Stomach smooth muscle (tissue), 2 donors: ENCODE data around the gene PFDN1.
A peak's percentile ranks its signal among the peaks of the same experiment; 100 is the strongest.

ENCODE experiments used
- H3K27ac ChIP-seq: one replicate; pipeline ENCODE4 v1.7.0; 2013; ENCODE audit warnings: mild to moderate bottlenecking, low read length, inconsistent platforms
- H3K27me3 ChIP-seq, 2 donors: one replicate each; pipeline ENCODE4 v1.7.0; 2013; ENCODE audit warnings: low read length in 2 of 2; ENCODE audit not compliant: insufficient read depth in 2 of 2, control insufficient read depth in 1 of 2
- H3K36me3 ChIP-seq, 2 donors: one replicate each; pipeline ENCODE4 v1.7.0; 2013; ENCODE audit warnings: low read length in 2 of 2; ENCODE audit not compliant: control insufficient read depth in 2 of 2, insufficient read depth in 2 of 2
- H3K4me1 ChIP-seq: one replicate; pipeline ENCODE4 v1.7.0; 2013; ENCODE audit warnings: low read length; ENCODE audit not compliant: control insufficient read depth, insufficient read depth
- H3K4me3 ChIP-seq, 2 donors: one replicate each; pipeline ENCODE4 v1.7.0; 2013; ENCODE audit warnings: low read length in 2 of 2
- H3K9ac ChIP-seq, 2 donors: one replicate each; pipeline ENCODE4 v1.7.0; 2013; ENCODE audit warnings: low read length in 2 of 2, mild to moderate bottlenecking in 1 of 2
- H3K9me3 ChIP-seq, 2 donors: one replicate each; pipeline ENCODE4 v1.7.0; 2013; ENCODE audit warnings: low read length in 2 of 2; ENCODE audit not compliant: control insufficient read depth in 2 of 2
- donor health status: healthy.
- donor health status: Pancreatic carcinoma.

PFDN1 gene

GRCh38 chr5:140312791-140313189 lies 9.9 kb upstream of the PFDN1 start:
- Histone ChIP-seq H3K27me3 (no peaks in the 10 kb centered on the region), H3K9ac (no peak overlapping the region), H3K36me3 (no peaks in the 10 kb centered on the region), H3K4me3 (no peak overlapping the region), H3K4me1 (peaks cover 8% of the 10 kb centered on the region), H3K9me3 (no peaks in the 10 kb centered on the region), H3K27ac (peak overlapping the region; percentile 58)

GRCh38 chr5:140312067-140312790 lies 9.3 kb upstream of the PFDN1 start:
- Histone ChIP-seq H3K9ac (no peak overlapping the region), H3K4me3 (no peak overlapping the region), H3K27ac (peak overlapping the region; percentile 58), H3K27me3 (no peaks in the 10 kb centered on the region), H3K36me3 (no peaks in the 10 kb centered on the region), H3K4me1 (peaks cover 8% of the 10 kb centered on the region), H3K9me3 (no peaks in the 10 kb centered on the region)

GRCh38 chr5:140311011-140311467 lies 8.1 kb upstream of the PFDN1 start:
- Histone ChIP-seq H3K27me3 (no peaks in the 10 kb centered on the region), H3K4me1 (peaks cover 8% of the 10 kb centered on the region), H3K27ac (no peak overlapping the region), H3K36me3 (no peaks in the 10 kb centered on the region), H3K9me3 (no peaks in the 10 kb centered on the region), H3K4me3 (no peak overlapping the region), H3K9ac (no peak overlapping the region)

GRCh38 chr5:140310434-140310833 lies 7.5 kb upstream of the PFDN1 start:
- no peak overlapping the region for H3K27ac ChIP-seq

GRCh38 chr5:140309706-140310249 lies 6.9 kb upstream of the PFDN1 start:
- Histone ChIP-seq H3K9ac (no peak overlapping the region), H3K27ac (no peak overlapping the region), H3K36me3 (no peaks in the 10 kb centered on the region), H3K4me3 (no peak overlapping the region), H3K9me3 (no peaks in the 10 kb centered on the region), H3K4me1 (peaks cover 8% of the 10 kb centered on the region), H3K27me3 (no peaks in the 10 kb centered on the region)

More at GRCh38 chr5:140310434-140310833, 7.5 kb upstream of the PFDN1 start:
- Histone ChIP-seq H3K9me3 (no peaks in the 10 kb centered on the region), H3K27me3 (no peaks in the 10 kb centered on the region), H3K9ac (no peak overlapping the region), H3K36me3 (no peaks in the 10 kb centered on the region), H3K4me1 (peaks cover 8% of the 10 kb centered on the region), H3K4me3 (no peak overlapping the region)

GRCh38 chr5:140305471-140305870 lies 2.6 kb upstream of the PFDN1 start:
- H3K9ac ChIP-seq, result no peak overlapping the region
- no peak overlapping the region for H3K27ac ChIP-seq
- H3K4me1 ChIP-seq, result no peaks in the 10 kb centered on the region
- H3K4me3 ChIP-seq, result no peak overlapping the region
- H3K27me3 ChIP-seq, result no peaks in the 10 kb centered on the region
- no peaks in the 10 kb centered on the region for H3K9me3 ChIP-seq
- no peaks in the 10 kb centered on the region for H3K36me3 ChIP-seq

GRCh38 chr5:140303966-140304365 lies 1.1 kb upstream of the PFDN1 start:
- H3K9me3 ChIP-seq, result no peaks in the 10 kb centered on the region
- H3K4me1 ChIP-seq, result no peaks in the 10 kb centered on the region
- H3K27ac ChIP-seq, result no peak overlapping the region
- H3K36me3 ChIP-seq, result no peaks in the 10 kb centered on the region
- no peak overlapping the region for H3K4me3 ChIP-seq
- no peak overlapping the region for H3K9ac ChIP-seq
- H3K27me3 ChIP-seq, result no peaks in the 10 kb centered on the region

GRCh38 chr5:140301136-140301535 lies 1.8 kb downstream of the PFDN1 start:
- Histone ChIP-seq H3K36me3 (no peaks in the 10 kb centered on the region), H3K9me3 (no peaks in the 10 kb centered on the region), H3K27ac (no peak overlapping the region), H3K4me3 (no peak overlapping the region), H3K4me1 (no peaks in the 10 kb centered on the region), H3K9ac (no peak overlapping the region), H3K27me3 (no peaks in the 10 kb centered on the region)

GRCh38 chr5:140299056-140299455 lies 3.8 kb downstream of the PFDN1 start:
- H3K4me3 ChIP-seq, result no peak overlapping the region
- no peak overlapping the region for H3K27ac ChIP-seq

GRCh38 chr5:140298183-140298601 lies 4.7 kb downstream of the PFDN1 start:
- Histone ChIP-seq H3K27ac (no peak overlapping the region), H3K4me3 (no peak overlapping the region), H3K9me3 (no peaks in the 10 kb centered on the region), H3K36me3 (no peaks in the 10 kb centered on the region), H3K4me1 (peaks cover 1% of the 10 kb centered on the region), H3K9ac (no peak overlapping the region), H3K27me3 (no peaks in the 10 kb centered on the region)

More at GRCh38 chr5:140299056-140299455, 3.8 kb downstream of the PFDN1 start:
- H3K4me1 ChIP-seq, result no peaks in the 10 kb centered on the region
- H3K27me3 ChIP-seq, result no peaks in the 10 kb centered on the region
- no peaks in the 10 kb centered on the region for H3K36me3 ChIP-seq
- H3K9ac ChIP-seq, result no peak overlapping the region
- no peaks in the 10 kb centered on the region for H3K9me3 ChIP-seq

GRCh38 chr5:140297283-140297682 lies 5.6 kb downstream of the PFDN1 start:
- Histone ChIP-seq H3K27me3 (no peaks in the 10 kb centered on the region), H3K4me1 (peaks cover 6% of the 10 kb centered on the region), H3K4me3 (no peak overlapping the region), H3K27ac (no peak overlapping the region), H3K9ac (no peak overlapping the region), H3K9me3 (no peaks in the 10 kb centered on the region), H3K36me3 (no peaks in the 10 kb centered on the region)
